Measurements from ENCODE around the gene PPM1H. TPM values are rescaled to one million over a fixed set of nuclear protein-coding genes. Genes with fewer than 3 reads are reported as not detected.

Gene PPM1H
- total RNA-seq, 3 donors from 2014 or later, result 4.9 to 6.1 (median 5.8) TPM

DNA sequence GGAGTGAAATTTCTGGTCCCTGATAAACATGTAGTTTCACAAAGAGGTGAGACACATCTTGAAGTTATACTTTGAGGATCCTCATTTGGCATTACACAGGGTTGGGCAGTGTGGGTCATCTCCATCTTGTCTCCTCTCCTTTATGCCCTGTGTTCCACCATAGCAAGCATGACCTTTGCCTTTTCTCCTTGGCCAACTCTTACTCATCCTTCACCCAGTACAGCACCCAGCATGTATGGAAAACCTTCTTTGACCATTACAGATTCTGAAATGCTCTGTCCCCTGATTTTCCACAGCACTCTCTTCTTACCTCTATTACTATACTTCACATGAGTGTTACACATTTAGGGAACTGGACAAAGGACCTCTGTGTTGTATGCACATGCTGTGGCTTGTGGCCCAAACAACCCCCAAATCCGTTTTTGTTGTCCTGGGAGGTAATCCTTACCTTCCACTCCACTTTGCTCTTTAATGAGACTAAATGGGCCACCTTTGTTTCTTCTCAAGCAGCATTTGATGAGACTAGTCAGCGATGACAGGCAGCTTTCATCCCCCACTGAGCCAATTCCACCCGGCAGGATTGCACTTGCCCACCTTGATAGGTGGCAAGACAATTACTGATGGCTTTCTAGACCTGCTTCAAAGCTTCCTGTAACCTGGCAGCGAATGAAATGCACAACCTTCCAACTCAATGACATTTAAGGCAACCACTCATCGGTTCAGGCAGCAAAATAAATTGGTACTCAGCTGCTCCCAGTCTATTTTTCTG is 304.8 kb downstream of the PPM1H start:
- Histone ChIP-seq H3K36me3 (ENCODE audit: low read depth) (no peaks in the 10 kb centered on the region), H3K4me1 (ENCODE audit: low read depth) (peaks cover 6% of the 10 kb centered on the region), H3K4me3 (no peak overlapping the region), H3K9me3 (no peaks in the 10 kb centered on the region)
- intact Hi-C loops (cut with DNase I, micrococcal nuclease), result no loop called here
- TF ChIP-seq, protein P1, sequence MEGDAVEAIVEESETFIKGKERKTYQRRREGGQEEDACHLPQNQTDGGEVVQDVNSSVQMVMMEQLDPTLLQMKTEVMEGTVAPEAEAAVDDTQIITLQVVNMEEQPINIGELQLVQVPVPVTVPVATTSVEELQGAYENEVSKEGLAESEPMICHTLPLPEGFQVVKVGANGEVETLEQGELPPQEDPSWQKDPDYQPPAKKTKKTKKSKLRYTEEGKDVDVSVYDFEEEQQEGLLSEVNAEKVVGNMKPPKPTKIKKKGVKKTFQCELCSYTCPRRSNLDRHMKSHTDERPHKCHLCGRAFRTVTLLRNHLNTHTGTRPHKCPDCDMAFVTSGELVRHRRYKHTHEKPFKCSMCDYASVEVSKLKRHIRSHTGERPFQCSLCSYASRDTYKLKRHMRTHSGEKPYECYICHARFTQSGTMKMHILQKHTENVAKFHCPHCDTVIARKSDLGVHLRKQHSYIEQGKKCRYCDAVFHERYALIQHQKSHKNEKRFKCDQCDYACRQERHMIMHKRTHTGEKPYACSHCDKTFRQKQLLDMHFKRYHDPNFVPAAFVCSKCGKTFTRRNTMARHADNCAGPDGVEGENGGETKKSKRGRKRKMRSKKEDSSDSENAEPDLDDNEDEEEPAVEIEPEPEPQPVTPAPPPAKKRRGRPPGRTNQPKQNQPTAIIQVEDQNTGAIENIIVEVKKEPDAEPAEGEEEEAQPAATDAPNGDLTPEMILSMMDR (IDR thresholded peaks at IDR 0.05), result no peak
- no peak for DNase-seq
- no peak for ATAC-seq

DNA sequence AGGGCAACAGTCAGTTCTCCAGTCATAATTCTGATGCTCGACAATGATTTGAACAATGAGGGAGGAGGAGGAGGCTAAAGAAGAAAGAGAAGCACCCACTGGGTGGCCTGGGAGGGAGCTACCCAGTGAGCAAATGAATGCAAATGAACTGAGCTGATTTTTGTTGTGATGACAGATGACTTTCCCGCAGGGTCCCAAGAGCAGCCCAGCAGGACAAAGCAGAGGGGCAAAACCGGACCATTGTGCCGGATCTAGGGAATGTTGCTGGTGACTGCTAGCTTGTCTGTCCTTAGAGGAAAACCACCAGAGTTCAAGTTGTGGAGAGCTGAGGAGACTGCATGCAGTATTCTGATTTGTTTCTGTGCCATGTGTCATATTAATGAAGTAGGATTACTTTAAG is 305.5 kb downstream of the PPM1H start:
- intact Hi-C loops (cut with DNase I, micrococcal nuclease), result no loop called here
- no peak for ATAC-seq
- DNase-seq, result no peak

DNA sequence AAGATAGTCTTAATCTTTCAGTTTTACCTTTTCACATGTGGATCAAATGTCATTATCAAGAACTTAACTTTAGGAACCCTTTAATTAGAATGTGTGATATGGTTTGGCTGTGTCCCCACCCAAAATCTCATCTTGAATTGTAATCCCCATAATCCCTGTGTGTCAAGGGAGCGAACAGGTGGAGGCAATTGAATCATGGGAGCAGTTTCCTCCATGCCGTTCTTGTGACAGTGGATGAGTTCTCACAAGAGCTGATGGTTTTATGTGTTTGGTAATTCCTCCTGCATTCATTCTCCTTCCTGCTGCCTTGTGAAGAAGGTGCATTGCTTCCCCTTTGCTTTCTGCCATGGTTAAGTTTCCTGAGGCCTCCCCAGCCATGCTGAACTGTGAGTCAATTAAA is 307.8 kb downstream of the PPM1H start:
- Histone ChIP-seq H3K9me3 (no peaks in the 10 kb centered on the region), H3K36me3 (ENCODE audit: low read depth) (no peaks in the 10 kb centered on the region), H3K4me1 (ENCODE audit: low read depth) (no peaks in the 10 kb centered on the region), H3K4me3 (no peak overlapping the region)
- TF ChIP-seq, protein P1 (IDR thresholded peaks at IDR 0.05), result no peak
- DNase-seq (no peak), ATAC-seq (no peak)
- intact Hi-C loops (cut with DNase I, micrococcal nuclease), result no loop called here

More for the DNA sequence above, 305.5 kb downstream of the PPM1H start:
- no peaks in the 10 kb centered on the region for H3K36me3 ChIP-seq (ENCODE audit: low read depth)
- H3K9me3 ChIP-seq, result no peaks in the 10 kb centered on the region
- TF ChIP-seq, protein P1 (IDR thresholded peaks at IDR 0.05), result no peak
- H3K4me3 ChIP-seq, result no peak overlapping the region
- H3K4me1 ChIP-seq (ENCODE audit: low read depth), result peaks cover 6% of the 10 kb centered on the region

DNA sequence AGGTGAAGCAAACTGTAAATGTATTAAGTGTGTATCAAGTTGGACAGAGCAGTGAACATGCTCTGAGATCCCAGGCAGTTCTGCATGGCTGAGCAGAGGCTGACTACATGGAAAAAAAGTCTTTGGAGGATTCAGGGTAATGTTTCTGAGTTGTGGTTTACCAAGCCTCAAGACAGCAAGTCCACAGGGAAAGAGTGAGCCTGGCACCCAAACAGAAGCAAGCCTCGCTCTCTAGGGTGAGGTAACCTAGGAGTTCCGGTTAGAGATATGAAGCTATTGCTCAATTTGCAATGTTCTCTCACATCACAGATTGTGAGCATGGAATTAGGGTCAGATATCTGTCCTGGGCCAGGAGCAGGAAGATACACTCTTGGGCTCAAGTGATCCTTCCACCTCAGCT is 309.7 kb downstream of the PPM1H start:
- intact Hi-C loops (cut with DNase I, micrococcal nuclease), result no loop called here
- Histone ChIP-seq H3K4me3 (no peak overlapping the region), H3K36me3 (ENCODE audit: low read depth) (no peaks in the 10 kb centered on the region), H3K4me1 (ENCODE audit: low read depth) (no peaks in the 10 kb centered on the region), H3K9me3 (no peaks in the 10 kb centered on the region)
- ATAC-seq (no peak), DNase-seq (no peak)
- TF ChIP-seq, protein P1 (IDR thresholded peaks at IDR 0.05), result no peak

DNA sequence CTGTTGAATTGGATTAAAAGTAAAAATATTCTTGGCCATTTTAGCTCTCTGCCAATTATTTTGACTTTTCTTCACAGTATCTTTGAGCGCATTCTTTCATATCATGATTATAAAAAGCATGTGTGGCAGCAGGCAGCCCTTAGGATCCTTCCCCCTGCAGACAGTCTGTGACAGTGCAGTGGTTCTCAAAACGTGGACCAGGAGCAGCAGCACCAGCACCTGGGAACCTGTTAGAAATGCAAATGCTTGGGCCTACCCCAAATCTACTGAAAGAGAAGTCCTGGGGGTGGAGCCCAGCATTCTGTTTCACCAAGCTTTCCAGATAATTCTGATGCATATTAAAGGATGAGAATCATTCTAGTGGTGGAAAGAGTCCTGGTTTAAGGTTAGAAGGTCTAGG is 312.8 kb downstream of the PPM1H start:
- no peak for ATAC-seq
- DNase-seq, result no peak
- Histone ChIP-seq H3K9me3 (no peaks in the 10 kb centered on the region), H3K4me3 (no peak overlapping the region), H3K4me1 (ENCODE audit: low read depth) (no peaks in the 10 kb centered on the region), H3K36me3 (ENCODE audit: low read depth) (no peaks in the 10 kb centered on the region)
- TF ChIP-seq, protein P1 (IDR thresholded peaks at IDR 0.05), result no peak
- intact Hi-C loops (cut with DNase I, micrococcal nuclease), result no loop called here
